WTC11 (cell line): Measurements from ENCODE around the gene SLC41A1. TPM values are rescaled to one million over a fixed set of nuclear protein-coding genes. Genes with fewer than 3 reads are reported as not detected.

ENCODE experiments used
- ATAC-seq: fragments of 200-7000 bp; cut with Tn5 transposase; 2 replicates; pipeline ENCODE4 v1.10.0; 2021; ENCODE audit warnings: mild to moderate bottlenecking, moderate library complexity
- CTCF ChIA-PET: fragments of 300-600 bp; sonication (Branson Sonifier 250); formaldehyde crosslinking; loops from one replicate; lab custom pipeline; 2021; ENCODE audit warnings: antibody characterized with exemption; lab: Charles Lee
- POLR2A ChIA-PET: fragments of 350-600 bp; sonication (Branson Sonifier 250); formaldehyde crosslinking; loops from one replicate; lab custom pipeline; 2021; ENCODE audit warnings: antibody characterized with exemption; lab: Charles Lee
- DNase-seq: peaks from one replicate; pipeline ENCODE4 v3.0.0; 2021; ENCODE audit warnings: low spot score
- H3K27ac Mint-ChIP-seq: 2 replicates; pipeline ENCODE4 v1.8.0; 2021; ENCODE audit warnings: mixed read lengths
- H3K27me3 Mint-ChIP-seq: 2 replicates; pipeline ENCODE4 v1.8.0; 2021; ENCODE audit warnings: low read depth, mild to moderate bottlenecking, moderate library complexity, mixed read lengths
- H3K36me3 Mint-ChIP-seq: 2 replicates; pipeline ENCODE4 v1.8.0; 2021; ENCODE audit warnings: mixed read lengths
- H3K4me1 Mint-ChIP-seq: 2 replicates; pipeline ENCODE4 v1.8.0; 2022; ENCODE audit warnings: mixed read lengths
- H3K4me3 Mint-ChIP-seq: 2 replicates; pipeline ENCODE4 v1.8.0; 2021; ENCODE audit warnings: mild to moderate bottlenecking, moderate library complexity, mixed read lengths
- H3K9me3 Mint-ChIP-seq: 2 replicates; pipeline ENCODE4 v1.8.0; 2021; ENCODE audit warnings: mixed read lengths
- AR ChIP-seq: fragments of 250-450 bp; sonication (Bioruptor Pico); IDR thresholded peaks from 2 replicates; pipeline ENCODE4 v1.9.0; 2021; ENCODE audit warnings: mild to moderate bottlenecking
- ARID4B ChIP-seq: sonication (generic); formaldehyde crosslinking; IDR thresholded peaks from 2 replicates; pipeline ENCODE4 v1.8.0; 2023; ENCODE audit warnings: missing genetic modification reagents, mild to moderate bottlenecking, borderline replicate concordance
- CBFB ChIP-seq: sonication (generic); formaldehyde crosslinking; IDR thresholded peaks from 2 replicates; pipeline ENCODE4 v1.8.1; 2022; ENCODE audit warnings: mild to moderate bottlenecking, low read depth, missing genetic modification reagents
- CDX4 ChIP-seq: fragments of 250-450 bp; sonication (Bioruptor Pico); IDR thresholded peaks from 2 replicates; pipeline ENCODE4 v1.9.0; 2021; ENCODE audit warnings: moderate library complexity, mild to moderate bottlenecking, inconsistent platforms, borderline replicate concordance
- E2F1 ChIP-seq: sonication (generic); formaldehyde crosslinking; IDR thresholded peaks from 2 replicates; pipeline ENCODE4 v1.8.0; 2022; ENCODE audit warnings: mild to moderate bottlenecking, missing genetic modification reagents
- FOXK1 ChIP-seq: sonication (generic); formaldehyde crosslinking; IDR thresholded peaks from 2 replicates; pipeline ENCODE4 v1.8.0; 2022; ENCODE audit warnings: mild to moderate bottlenecking, moderate library complexity, missing genetic modification reagents
- JAZF1 ChIP-seq: fragments of 250-450 bp; sonication (Bioruptor Pico); IDR thresholded peaks from 2 replicates; pipeline ENCODE4 v1.9.0; 2021; ENCODE audit warnings: moderate library complexity, mild to moderate bottlenecking, inconsistent platforms
- NFE2L1 ChIP-seq: sonication (generic); formaldehyde crosslinking; IDR thresholded peaks from 2 replicates; pipeline ENCODE4 v1.8.1; 2023; ENCODE audit warnings: missing genetic modification reagents
- NR3C1 ChIP-seq: sonication (generic); formaldehyde crosslinking; conservative IDR thresholded peaks from 2 replicates; pipeline ENCODE4 v1.8.1; 2023; ENCODE audit warnings: low read depth, mild to moderate bottlenecking, missing genetic modification reagents
- ZNF232 ChIP-seq: sonication (generic); formaldehyde crosslinking; IDR thresholded peaks from 2 replicates; pipeline ENCODE4 v1.8.0; 2022; ENCODE audit warnings: mild to moderate bottlenecking, missing genetic modification reagents
- ZNF263 ChIP-seq: sonication (generic); formaldehyde crosslinking; IDR thresholded peaks from 2 replicates; pipeline ENCODE4 v1.8.1; 2022; ENCODE audit warnings: low read depth, mild to moderate bottlenecking, moderate library complexity, missing genetic modification reagents
- ZNF317 ChIP-seq: sonication (generic); formaldehyde crosslinking; IDR thresholded peaks from 2 replicates; pipeline ENCODE4 v1.8.1; 2023; ENCODE audit warnings: low read depth, mild to moderate bottlenecking, moderate library complexity, missing genetic modification reagents, borderline replicate concordance
- ZSCAN18 ChIP-seq: fragments of 250-450 bp; sonication (Bioruptor Pico); IDR thresholded peaks from 2 replicates; pipeline ENCODE4 v2.1.2; 2022; ENCODE audit warnings: mild to moderate bottlenecking, moderate library complexity
- total RNA-seq: library from RNA; stranded (reverse); gene quantifications from 3 replicates; pipeline ENCODE4 v1.2.3, GENCODE V29; 2021

The SLC41A1 gene
- total RNA-seq, 1 experiment from 2014 or later = 32.8 TPM

GRCh38 chr1:205811660-205812059 lies 1.3 kb downstream of the SLC41A1 start (continued):
- no peak for TF ChIP-seq ZSCAN18 (CRISPR knock-in tag)
- no peak for TF ChIP-seq NFE2L1 (CRISPR knock-in tag)
- TF ChIP-seq ZNF232 (CRISPR knock-in tag) = no peak
- TF ChIP-seq FOXK1 (CRISPR knock-in tag) = no peak
- no peak for TF ChIP-seq JAZF1
- no peak for TF ChIP-seq AR (CRISPR knock-in tag)
- TF ChIP-seq NR3C1 (CRISPR knock-in tag) = no peak
- no peak for TF ChIP-seq E2F1 (CRISPR knock-in tag)
- no peak for TF ChIP-seq CDX4 (CRISPR knock-in tag)
- TF ChIP-seq CBFB = no peak
- TF ChIP-seq ARID4B (CRISPR knock-in tag) = no peak

- Mint-ChIP-seq H3K36me3 (peaks cover 29% of the 10 kb centered on the region), H3K4me3 (no peak overlapping the region)
- no peak for ATAC-seq
These were observed 2.4 kb downstream of the SLC41A1 start for GRCh38 chr1:205810448-205811157.

More at GRCh38 chr1:205810448-205811157, 2.4 kb downstream of the SLC41A1 start:
- ChIA-PET CTCF (interaction anchor here (0.6 to 3.3 kb wide), 17 partner anchors 11 to 167 kb away, joined by 3 to 27 read pairs (median 5); partner anchors contain the start of genes PM20D1 and RAB29), POLR2A (interaction anchor here (0.5 to 1.5 kb wide), 2 partner anchors 44 to 61 kb away, joined by 3 read pairs; no protein-coding TSS in a partner anchor)
- peaks cover 37% of the 10 kb centered on the region for H3K4me1 Mint-ChIP-seq
- DNase-seq = peak; percentile 26
- TF ChIP-seq ZNF317 (CRISPR knock-in tag) (peak; percentile 87), CBFB (no peak), ZNF263 (CRISPR knock-in tag) (no peak)
- H3K9me3 Mint-ChIP-seq = no peaks in the 10 kb centered on the region
- H3K27me3 Mint-ChIP-seq = peaks cover 14% of the 10 kb centered on the region; the same call in 1 of the 2 replicates
- H3K27ac Mint-ChIP-seq = peak overlapping the region; percentile 32; the same call in 1 of the 2 replicates
